ACHN (cell line): ENCODE results near the gene HHAT.
"Not testable (repeated sequence)": the region's sequence is repeated elsewhere in the genome, so short reads cannot be mapped to it uniquely, and the experiment has no call there.

Source experiments
- DNase-seq: peaks from one replicate; pipeline ENCODE4 v3.0.0-alpha.2; 2015
- in situ Hi-C: cut with HindIII; loops from 2 replicates; pipeline ENCODE4 v1.10.0; 2017; ENCODE audit warnings: low sequenced_read_pairs, low pct_ligation_motif_present, low pct_unique_long_range_greater_than_20kb

Gene HHAT

GRCh38 chr1:210374600-210374953, 45.9 kb downstream of the HHAT start:
- in situ Hi-C loops, result no loop called here

DNA sequence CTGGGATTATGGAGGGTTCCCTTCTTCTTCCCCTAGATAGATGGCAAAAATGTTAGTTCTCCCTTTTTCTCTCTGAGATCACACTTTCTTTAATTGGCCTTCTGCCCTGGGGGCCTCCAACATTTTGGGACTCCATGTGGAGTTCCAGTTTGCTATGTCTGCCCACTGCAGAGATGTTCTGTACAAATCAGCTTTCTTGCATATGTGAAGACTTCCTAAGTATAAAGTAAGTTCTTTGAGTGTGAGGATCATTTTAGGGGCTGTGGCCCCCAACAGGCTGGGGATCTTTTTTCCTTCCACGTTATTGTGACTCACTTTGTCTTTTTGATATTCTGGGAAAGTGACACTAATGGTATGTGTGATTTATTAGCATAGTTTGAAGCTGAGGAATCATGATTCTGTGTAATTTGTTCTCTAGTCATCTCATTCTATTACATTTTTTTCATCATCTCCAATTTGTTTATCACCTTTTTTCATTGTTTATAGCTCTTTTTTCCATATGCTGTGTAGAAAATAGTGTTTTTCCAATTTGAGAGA, 48.2 kb downstream of the HHAT start:
- no peak for DNase-seq
- in situ Hi-C loops, result no loop called here

More at GRCh38 chr1:210374600-210374953, 45.9 kb downstream of the HHAT start:
- no peak for DNase-seq

GRCh38 chr1:210377731-210378333, 49.1 kb downstream of the HHAT start:
- no peak for DNase-seq
- in situ Hi-C loops, result no loop called here

- in situ Hi-C loops, result no loop called here
- no peak for DNase-seq
Measured at GRCh38 chr1:210378736-210379135, 50.0 kb downstream of the HHAT start.

GRCh38 chr1:210381934-210382333, 53.2 kb downstream of the HHAT start:
- no peak for DNase-seq
- in situ Hi-C loops, result no loop called here

- in situ Hi-C loops, result no loop called here
- DNase-seq, result no peak
Measured at GRCh38 chr1:210384625-210385024, 55.9 kb downstream of the HHAT start.

GRCh38 chr1:210385228-210385627, 56.5 kb downstream of the HHAT start:
- in situ Hi-C loops, result no loop called here
- no peak for DNase-seq

GRCh38 chr1:210394281-210394821, 65.6 kb downstream of the HHAT start:
- no peak for DNase-seq
- in situ Hi-C loops, result no loop called here

DNA sequence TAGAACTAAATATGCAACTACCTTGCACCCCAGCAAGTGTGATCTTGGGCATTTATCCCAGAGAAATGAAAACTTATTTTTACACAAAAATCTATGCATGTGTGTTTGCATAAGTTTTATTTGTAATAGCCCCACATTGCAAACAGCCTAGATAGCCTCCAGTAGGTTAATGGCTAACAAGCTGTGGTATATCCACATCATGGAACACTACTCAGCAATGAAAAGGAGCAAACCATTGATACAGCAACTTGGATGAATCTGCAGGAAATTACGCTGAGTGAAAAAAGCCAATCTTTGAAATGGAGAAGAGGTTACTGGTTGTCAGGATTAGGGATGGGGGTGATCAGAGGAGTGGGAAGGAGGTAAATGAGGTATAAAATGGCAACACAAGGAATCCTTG, 67.8 kb downstream of the HHAT start:
- no peak for DNase-seq

DNA sequence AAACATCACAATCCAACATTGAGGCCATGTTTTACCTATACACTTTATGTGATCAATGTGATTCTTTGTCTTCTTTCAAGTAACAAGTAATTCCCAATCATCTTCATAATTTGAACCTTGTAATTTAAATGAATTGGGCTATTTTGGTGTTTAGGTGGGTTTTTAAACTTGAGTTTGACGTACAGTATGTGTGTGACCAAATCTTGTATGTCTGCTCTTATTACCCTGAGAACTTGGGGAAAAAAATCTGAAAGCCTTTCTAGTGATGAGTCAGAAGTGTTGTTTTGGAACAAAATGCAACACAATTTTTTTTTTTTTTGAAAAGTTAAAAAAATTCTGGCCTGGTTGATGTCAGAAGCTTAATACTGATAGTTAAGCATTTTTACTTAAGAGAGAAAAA, 68.5 kb downstream of the HHAT start:
- in situ Hi-C loops, result no loop called here
- DNase-seq, result no peak

More for the DNA sequence above, 67.8 kb downstream of the HHAT start:
- in situ Hi-C loops, result no loop called here

DNA sequence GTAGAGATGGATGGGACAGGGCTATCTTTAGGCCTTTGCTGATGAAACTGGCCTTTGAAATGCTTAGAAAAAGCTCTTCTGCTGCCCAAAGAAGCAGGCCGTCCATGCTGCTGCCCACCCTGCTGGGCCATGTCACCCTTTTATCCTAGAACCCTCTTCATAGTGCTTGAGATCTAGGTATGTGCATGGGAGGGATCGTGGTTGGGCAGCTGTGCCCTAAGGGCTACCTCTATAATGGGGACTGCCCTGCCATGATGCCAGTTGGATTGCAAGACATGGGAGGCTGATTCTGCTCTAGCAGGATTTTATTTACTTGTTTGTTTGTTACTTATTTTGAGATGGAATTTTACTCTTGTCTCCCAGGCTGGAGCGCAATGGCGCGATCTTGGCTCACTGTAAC, 69.0 kb downstream of the HHAT start:
- no peak for DNase-seq
- in situ Hi-C loops, result no loop called here

- in situ Hi-C loops, result no loop called here
- DNase-seq, result no peak
Measured at GRCh38 chr1:210398466-210398865, 69.8 kb downstream of the HHAT start.

DNA sequence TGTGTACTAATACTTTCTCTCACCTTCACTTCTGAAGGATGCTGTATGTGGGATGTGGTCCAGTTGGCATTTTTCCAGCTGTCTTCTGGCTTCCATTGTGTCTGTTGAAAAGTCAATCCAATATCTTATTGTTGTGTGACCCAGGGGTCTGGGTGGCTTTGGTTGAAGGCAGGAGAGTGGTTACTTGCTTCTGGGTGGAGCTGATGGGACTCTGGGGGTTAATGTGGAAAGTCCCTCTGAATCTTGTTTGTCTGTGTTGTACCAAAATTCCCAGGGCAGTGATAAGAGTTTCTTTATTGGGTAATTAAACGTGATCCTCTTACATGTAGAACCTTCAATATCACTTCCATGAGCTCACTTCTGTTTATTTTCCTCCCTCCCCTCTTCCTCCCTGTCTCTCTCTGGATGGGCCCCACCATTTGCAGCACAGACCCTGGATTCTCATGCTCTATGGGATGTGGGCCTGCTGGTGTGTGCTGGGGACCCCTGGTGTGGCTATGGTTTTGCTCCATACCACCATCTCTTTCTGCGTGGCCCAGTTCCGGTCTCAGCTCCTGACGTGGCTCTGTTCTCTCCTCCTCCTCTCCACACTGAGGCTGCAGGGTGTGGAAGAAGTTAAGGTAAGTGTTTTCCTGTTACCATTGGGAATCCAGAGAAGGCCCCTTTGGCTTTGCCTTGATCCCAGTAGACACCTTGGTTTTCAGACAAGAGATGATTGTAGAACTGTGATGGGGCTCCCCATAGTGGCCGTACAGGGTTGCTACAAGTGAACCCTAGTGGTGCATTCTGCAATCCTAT, 71.5 kb downstream of the HHAT start:
- peak; percentile 79 for DNase-seq
- in situ Hi-C loops, result loop anchor here (25.0 kb wide), 1 partner anchor 737 kb away; the partner anchor contains the start of gene KCNH1

DNA sequence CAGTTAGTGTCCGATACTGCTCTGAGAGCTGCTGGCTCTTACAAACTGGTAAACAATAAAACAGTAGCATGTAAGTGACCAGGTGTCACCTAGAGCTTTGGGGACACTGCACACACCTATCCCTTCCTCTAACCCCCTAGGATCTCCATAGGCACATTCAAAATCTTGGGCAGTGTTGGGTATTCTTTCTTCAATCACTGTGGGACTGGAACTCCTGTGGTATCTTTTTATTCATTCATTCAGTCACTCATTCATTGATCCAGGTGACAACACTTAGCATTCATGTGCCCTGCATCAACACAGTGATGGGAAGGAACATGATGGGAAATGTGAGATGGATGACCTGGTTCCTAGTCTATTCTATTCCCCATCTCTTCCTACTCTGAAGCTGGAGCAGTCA, 73.9 kb downstream of the HHAT start:
- in situ Hi-C loops, result loop anchor here (25.0 kb wide), 1 partner anchor 735 kb away; the partner anchor contains the start of gene KCNH1
- no peak for DNase-seq

- DNase-seq, result no peak
- in situ Hi-C loops, result loop anchor here (25.0 kb wide), 1 partner anchor 732 kb away; the partner anchor contains the start of gene KCNH1
Measured at GRCh38 chr1:210405316-210405715, 76.6 kb downstream of the HHAT start.

GRCh38 chr1:210406341-210406740, 77.6 kb downstream of the HHAT start:
- DNase-seq, result not testable (repeated sequence)
- in situ Hi-C loops, result loop anchor here (25.0 kb wide), 1 partner anchor 731 kb away; the partner anchor contains the start of gene KCNH1

DNA sequence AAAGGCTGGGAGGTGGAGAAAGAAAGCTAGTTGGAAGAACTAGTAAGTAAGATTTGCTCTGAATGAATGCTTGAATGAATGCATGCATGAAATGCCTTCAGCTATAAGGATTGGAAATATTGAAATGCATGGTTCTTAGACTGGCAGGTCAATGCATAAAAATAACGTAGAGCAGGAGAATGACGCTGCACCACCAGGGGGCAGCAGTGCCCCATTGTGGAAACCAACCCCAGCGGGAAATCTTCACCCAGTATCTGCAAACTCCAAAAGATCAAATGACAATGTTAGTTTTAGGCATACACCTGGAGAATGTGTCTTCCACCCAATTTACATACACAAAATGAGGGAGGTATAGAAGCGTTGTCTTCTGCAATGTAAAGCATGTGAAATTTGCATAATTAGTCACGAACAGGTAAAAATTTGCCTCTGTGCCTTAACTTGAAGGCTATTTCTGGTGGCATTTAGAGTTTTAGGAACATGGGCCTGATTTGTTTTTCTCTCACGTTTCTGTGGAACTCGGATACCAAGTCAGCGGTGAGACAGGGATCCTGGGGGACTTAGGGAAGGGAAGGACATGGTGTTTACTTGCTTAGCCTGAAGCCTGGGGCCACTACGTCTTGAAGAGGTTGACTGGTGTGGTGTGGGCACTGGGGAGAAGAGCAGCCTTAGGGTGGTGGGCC, 78.6 kb downstream of the HHAT start:
- DNase-seq, result peak; percentile 81
- in situ Hi-C loops, result loop anchor here (25.0 kb wide), 1 partner anchor 730 kb away; the partner anchor contains the start of gene KCNH1

DNA sequence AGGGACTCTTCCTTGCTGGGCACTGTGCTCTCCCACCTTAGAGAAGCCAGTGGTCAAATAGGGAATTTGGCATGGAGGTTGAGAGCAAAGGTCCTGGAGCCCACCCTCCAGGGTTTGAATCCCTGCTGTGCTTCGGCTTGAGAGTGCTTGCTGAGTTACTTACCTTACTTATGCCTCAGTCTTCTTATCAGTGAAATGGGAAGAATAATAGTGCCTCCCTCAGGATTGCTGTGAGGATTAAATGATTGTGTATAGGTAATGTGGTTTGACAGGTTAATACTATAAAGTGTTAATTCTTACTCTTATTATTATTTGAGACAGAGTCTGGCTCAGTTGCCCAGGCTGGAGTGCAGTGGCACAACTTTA, 79.2 kb downstream of the HHAT start:
- no peak for DNase-seq
- in situ Hi-C loops, result loop anchor here (25.0 kb wide), 1 partner anchor 729 kb away; the partner anchor contains the start of gene KCNH1

- in situ Hi-C loops, result loop anchor here (25.0 kb wide), 1 partner anchor 725 kb away; the partner anchor contains the start of gene KCNH1
- DNase-seq, result no peak
Measured at GRCh38 chr1:210412240-210412639, 83.5 kb downstream of the HHAT start.
